GM19193 (cell line): Measurements from ENCODE around the gene SMC3.

Source experiments
- POLR2A ChIP-seq: IDR thresholded peaks from 4 replicates; pipeline ENCODE4 v1.6.1; 2011; ENCODE audit not compliant: insufficient read depth, insufficient read length; ENCODE audit errors: extremely low read depth

Gene SMC3

GRCh38 chr10:110562348-110562747 is 5.1 kb upstream of the SMC3 start:
- TF ChIP-seq POLR2A: no peak

- TF ChIP-seq POLR2A: no peak
Observed at GRCh38 chr10:110563132-110563531, 4.4 kb upstream of the SMC3 start.

- no peak for TF ChIP-seq POLR2A
Observed at GRCh38 chr10:110566472-110567200, 859 bp upstream of the SMC3 start.

- TF ChIP-seq POLR2A: no peak
Observed at GRCh38 chr10:110568055-110568735, 700 bp downstream of the SMC3 start.

GRCh38 chr10:110569122-110569521 is 1.6 kb downstream of the SMC3 start:
- TF ChIP-seq POLR2A: no peak

- no peak for TF ChIP-seq POLR2A
Observed at GRCh38 chr10:110569736-110570135, 2.2 kb downstream of the SMC3 start.

- no peak for TF ChIP-seq POLR2A
Observed at GRCh38 chr10:110571093-110571743, 3.7 kb downstream of the SMC3 start.

GRCh38 chr10:110572862-110573261 is 5.4 kb downstream of the SMC3 start:
- no peak for TF ChIP-seq POLR2A

- no peak for TF ChIP-seq POLR2A
Observed at GRCh38 chr10:110574420-110574819, 6.9 kb downstream of the SMC3 start.

- no peak for TF ChIP-seq POLR2A
Observed at GRCh38 chr10:110576220-110576619, 8.7 kb downstream of the SMC3 start.

- no peak for TF ChIP-seq POLR2A
Observed at GRCh38 chr10:110577056-110577455, 9.6 kb downstream of the SMC3 start.

- TF ChIP-seq POLR2A: no peak
Observed at GRCh38 chr10:110584006-110584405, 16.5 kb downstream of the SMC3 start.

- no peak for TF ChIP-seq POLR2A
Observed at GRCh38 chr10:110591760-110592159, 24.3 kb downstream of the SMC3 start.

- TF ChIP-seq POLR2A: no peak
Observed at GRCh38 chr10:110597476-110597875, 30.0 kb downstream of the SMC3 start.

GRCh38 chr10:110600487-110601101 is 33.1 kb downstream of the SMC3 start:
- TF ChIP-seq POLR2A: no peak

- TF ChIP-seq POLR2A: no peak
Observed at GRCh38 chr10:110601581-110601980, 34.1 kb downstream of the SMC3 start.

- TF ChIP-seq POLR2A: no peak
Observed at GRCh38 chr10:110608087-110608486, 40.6 kb downstream of the SMC3 start.
